GM12878 (cell line): ENCODE results near the gene NDUFA5. TPM values are rescaled to one million over a fixed set of nuclear protein-coding genes. Genes with fewer than 3 reads are reported as not detected.
"Not testable (repeated sequence)": the region's sequence is repeated elsewhere in the genome, so short reads cannot be mapped to it uniquely, and the experiment has no call there.

Source experiments
- ATAC-seq: fragments of 200-7000 bp; cut with Tn5 transposase; 3 replicates; pipeline ENCODE4 v1.9.1; 2020; ENCODE audit warnings: mild to moderate bottlenecking, moderate library complexity
- BruUV-seq: library from RNA; stranded (reverse); fragments of 400-500 nt; replicated peaks from 2 replicates; lab custom pipeline; 2021; lab: Mats Ljungman, UMichigan
- CTCF ChIA-PET: fragments of 300-600 bp; sonication (Branson Sonifier 250); formaldehyde crosslinking; extraction: SDS; loops from one replicate; lab custom pipeline; 2021; ENCODE audit warnings: inconsistent platforms; lab: Yijun Ruan, JAX
- POLR2A ChIA-PET: fragments of 350-600 bp; formaldehyde crosslinking; extraction: SDS; loops from one replicate; lab custom pipeline; 2021; ENCODE audit warnings: inconsistent platforms; lab: Charles Lee
- RAD21 ChIA-PET: fragments of 300-600 bp; sonication (Branson Sonifier 250); formaldehyde crosslinking; loops from one replicate; lab custom pipeline; 2023; ENCODE audit warnings: antibody characterized with exemption; ENCODE audit not compliant: unreplicated experiment; lab: Charles Lee
- SMC1A ChIA-PET: fragments of 300-600 bp; sonication (Branson Sonifier 250); formaldehyde crosslinking; loops from one replicate; lab custom pipeline; 2023; ENCODE audit not compliant: unreplicated experiment, uncharacterized antibody; lab: Charles Lee
- DNase-seq: peaks from one replicate; pipeline ENCODE4 v3.0.0-alpha.2; 2011; ENCODE audit warnings: low read depth, low spot score
- FAIRE-seq: peaks from 3 replicates; lab custom pipeline; 2011; peaks lifted over from hg19 to GRCh38; lab: Jason Lieb, UNC
- H2AFZ ChIP-seq: 2 replicates; pipeline ENCODE4 v1.6.0; 2011; ENCODE audit warnings: low read depth, low read length, control low read depth; ENCODE audit not compliant: control insufficient read depth
- H3K27ac ChIP-seq: 2 replicates; pipeline ENCODE4 v1.5.1; 2011; ENCODE audit warnings: control low read depth; ENCODE audit not compliant: control insufficient read depth, insufficient read depth
- H3K27me3 ChIP-seq, 2 experiments: replicated peaks in 1 of 2; 2 replicates each; pipeline versions ENCODE4 v1.6.0 to v1.6.1; 2011; ENCODE audit warnings: low read length in 1 of 2; ENCODE audit not compliant: control insufficient read depth in 2 of 2, insufficient read depth in 2 of 2
- H3K36me3 ChIP-seq, 2 experiments: 2 replicates each; pipeline ENCODE4 v1.5.1; 2011; ENCODE audit warnings: low read length in 1 of 2; ENCODE audit not compliant: control insufficient read depth in 2 of 2, insufficient read depth in 2 of 2
- H3K4me1 ChIP-seq: 2 replicates; pipeline ENCODE4 v1.6.1; 2011; ENCODE audit warnings: mild to moderate bottlenecking, low read length, moderate library complexity, mixed read lengths; ENCODE audit not compliant: control insufficient read depth, insufficient read depth
- H3K4me2 ChIP-seq: 2 replicates; pipeline ENCODE4 v1.6.0; 2011; ENCODE audit warnings: control low read depth; ENCODE audit not compliant: control insufficient read depth, insufficient read depth
- H3K4me3 ChIP-seq: fragments of 200-600 bp; sonication (generic); 2 replicates; pipeline ENCODE4 v1.5.1; 2016
- H3K79me2 ChIP-seq: 2 replicates; pipeline ENCODE4 v1.6.0; 2011; ENCODE audit warnings: low read length; ENCODE audit not compliant: control insufficient read depth, insufficient read depth
- H3K9ac ChIP-seq: 2 replicates; pipeline ENCODE4 v1.8.0; 2011; ENCODE audit warnings: low read length, control low read depth, mixed read lengths; ENCODE audit not compliant: control insufficient read depth, insufficient read depth
- H3K9me3 ChIP-seq: replicated peaks from 3 replicates; pipeline ENCODE4 v1.5.1; 2011; ENCODE audit warnings: mild to moderate bottlenecking, low read length; ENCODE audit not compliant: control insufficient read depth, insufficient read depth
- H4K20me1 ChIP-seq: 2 replicates; pipeline ENCODE4 v1.6.0; 2011; ENCODE audit not compliant: control insufficient read depth, insufficient read depth
- ESRRA ChIP-seq: IDR thresholded peaks from 2 replicates; pipeline ENCODE4 v1.6.1; 2012; ENCODE audit warnings: mild to moderate bottlenecking, low read length, improper control_type of control experiment
- IKZF1 ChIP-seq: fragments of 450-650 bp; conservative IDR thresholded peaks from 2 replicates; pipeline ENCODE4 v1.6.1; 2017; ENCODE audit warnings: antibody characterized with exemption, mild to moderate bottlenecking
- PBX3 ChIP-seq: IDR thresholded peaks from 2 replicates; pipeline ENCODE4 v1.6.1; 2011; ENCODE audit warnings: mild to moderate bottlenecking, low read depth, low read length, moderate library complexity; ENCODE audit not compliant: insufficient replicate concordance
- POLR2AphosphoS2 ChIP-seq: IDR thresholded peaks from 2 replicates; pipeline ENCODE4 v1.6.1; 2011; ENCODE audit warnings: low read depth, mild to moderate bottlenecking, low read length, improper control_type of control experiment, moderate library complexity
- SREBF1 ChIP-seq: IDR thresholded peaks from 2 replicates; pipeline ENCODE4 v1.6.1; 2012; ENCODE audit warnings: mild to moderate bottlenecking, low read length
- ZBTB33 ChIP-seq: fragments of 450-650 bp; IDR thresholded peaks from 2 replicates; pipeline ENCODE4 v1.6.1; 2017; ENCODE audit warnings: mild to moderate bottlenecking
- WGBS: methylation state at CpG from one replicate; pipeline ENCODE4 v1.1.6; 2016; ENCODE audit warnings: low lambda C conversion rate; ENCODE audit not compliant: insufficient replicate concordance, insufficient coverage; ENCODE audit errors: missing lambda C conversion rate; 5-methylcytosine and 5-hydroxymethylcytosine counted together
- in situ Hi-C: fragments of 300-500 bp; cut with MboI; formaldehyde crosslinking; loops from 9 replicates; pipeline ENCODE4 v1.14.3; 2018; ENCODE audit warnings: mixed read lengths
- intact Hi-C: fragments of 100-400 bp; cut with micrococcal nuclease; formaldehyde crosslinking; loops from one replicate; pipeline ENCODE4 v1.14.2; 2022; ENCODE audit not compliant: unreplicated experiment
- polyA plus RNA-seq, 11 experiments: library from polyadenylated mRNA; depleted of rRNA in 4 of 11; unstranded in 6 of 11; stranded (reverse) in 5 of 11; fragments of >200 nt; fragmentation: Nextera tagmentation in 4 of 11; fragmentation: Illumina TruSeq in 1 of 11; extraction: Ambion mirVana in 4 of 11; extraction: Trizol in 1 of 11; gene quantifications; 1 replicate in 1 of 11; 2 replicates in 10 of 11; pipeline versions ENCODE4 v1.2.1 to v1.2.3, GENCODE V29; 2011 to 2016; ENCODE audit warnings: inconsistent platforms in 2 of 11, missing spikeins in 2 of 11, low read depth in 1 of 11
- total RNA-seq, 4 experiments: library from RNA; depleted of rRNA in 3 of 4; stranded (reverse); fragments of >200 nt in 3 of 4; fragmentation: Illumina TruSeq in 1 of 4; extraction: Trizol in 1 of 4; gene quantifications; 2 replicates each; pipeline versions ENCODE4 v1.2.1 to v1.2.3, GENCODE V29; 2013 to 2021

The NDUFA5 gene
- total and polyA plus RNA-seq, 10 of the 15 experiments (the other 5 are each of a cell fraction or from before 2014, with no cell fraction given), result 51.0 to 209 (median 86.9) TPM

- H3K79me2 ChIP-seq, result no peaks in the 10 kb centered on the region
- no TSS peak for BruUV-seq
- no peak overlapping the region for H3K9ac ChIP-seq
- SMC1A ChIA-PET, result interaction anchor here (0.8 to 1.5 kb wide), 2 partner anchors 12 to 29 kb away, joined by 3 read pairs; no protein-coding TSS in a partner anchor
- TF ChIP-seq ESRRA (no peak), ZBTB33 (no peak), IKZF1 (no peak), PBX3 (no peak), SREBF1 (no peak), POLR2AphosphoS2 (no peak)
- no peaks in the 10 kb centered on the region for H3K9me3 ChIP-seq
- ATAC-seq, result no peak
- no peak for FAIRE-seq
- H3K36me3 ChIP-seq, result no peaks in the 10 kb centered on the region
- intact Hi-C loops (no loop called here), in situ Hi-C loops (no loop called here)
- DNase-seq, result no peak
- H3K4me1 ChIP-seq, result no peaks in the 10 kb centered on the region
- H3K27me3 ChIP-seq, result no peaks in the 10 kb centered on the region
- CTCF ChIA-PET, result interaction anchor here (0.9 to 1.8 kb wide), 3 partner anchors 8 to 34 kb away, joined by 3 to 8 read pairs (median 4); no protein-coding TSS in a partner anchor
- POLR2A ChIA-PET, result no interaction called here
- no peak overlapping the region for H2AFZ ChIP-seq
- RAD21 ChIA-PET, result interaction anchor here (1.2 kb wide), 1 partner anchor 34 kb away, joined by 5 read pairs; no protein-coding TSS in a partner anchor
- no peak overlapping the region for H3K27ac ChIP-seq
- H3K4me2 ChIP-seq, result no peak overlapping the region
- no peak overlapping the region for H3K4me3 ChIP-seq
- H4K20me1 ChIP-seq, result no peaks in the 10 kb centered on the region
- whole genome bisulfite sequencing, result 77% methylated on average over 5 of the region's 5 CpGs
Measured at GRCh38 chr7:123528265-123528664, 29.4 kb downstream of the NDUFA5 start.

- H3K36me3 ChIP-seq, H3K4me3 ChIP-seq, H4K20me1 ChIP-seq, POLR2A ChIA-PET, H3K79me2 ChIP-seq, H3K27me3 ChIP-seq, H3K9ac ChIP-seq, H3K9me3 ChIP-seq, H3K4me1 ChIP-seq, DNase-seq, in situ Hi-C loops, H3K4me2 ChIP-seq, FAIRE-seq, BruUV-seq, H2AFZ ChIP-seq, ATAC-seq, H3K27ac ChIP-seq, intact Hi-C loops: not testable (repeated sequence)
- ChIA-PET SMC1A (interaction anchor here (1.5 kb wide), 1 partner anchor 29 kb away, joined by 3 read pairs; no protein-coding TSS in a partner anchor), CTCF (interaction anchor here (1.8 kb wide), 1 partner anchor 34 kb away, joined by 4 read pairs; no protein-coding TSS in a partner anchor), RAD21 (interaction anchor here (1.2 kb wide), 1 partner anchor 33 kb away, joined by 5 read pairs; no protein-coding TSS in a partner anchor)
- WGBS, result 76% methylated on average over 19 of the region's 24 CpGs
Measured at GRCh38 chr7:123527712-123528225, 29.8 kb downstream of the NDUFA5 start.

GRCh38 chr7:123526533-123526932, 31.1 kb downstream of the NDUFA5 start:
- H3K4me2 ChIP-seq, FAIRE-seq, H3K4me3 ChIP-seq, BruUV-seq, ATAC-seq, H3K27me3 ChIP-seq, H3K79me2 ChIP-seq, H4K20me1 ChIP-seq, H2AFZ ChIP-seq, in situ Hi-C loops, POLR2A ChIA-PET, RAD21 ChIA-PET, H3K27ac ChIP-seq, H3K36me3 ChIP-seq, H3K9ac ChIP-seq, SMC1A ChIA-PET, intact Hi-C loops, H3K9me3 ChIP-seq, DNase-seq, H3K4me1 ChIP-seq: not testable (repeated sequence)
- WGBS, result 81% methylated on average over 6 of the region's 7 CpGs
- CTCF ChIA-PET, result interaction anchor here (1.8 kb wide), 1 partner anchor 32 kb away, joined by 4 read pairs; no protein-coding TSS in a partner anchor
